Measurements from ENCODE around the gene RYR3. TPM values are rescaled to one million over a fixed set of nuclear protein-coding genes. Genes with fewer than 3 reads are reported as not detected.

RYR3 gene
- total RNA-seq, 1 donor from 2014 or later = 0.61 TPM

DNA sequence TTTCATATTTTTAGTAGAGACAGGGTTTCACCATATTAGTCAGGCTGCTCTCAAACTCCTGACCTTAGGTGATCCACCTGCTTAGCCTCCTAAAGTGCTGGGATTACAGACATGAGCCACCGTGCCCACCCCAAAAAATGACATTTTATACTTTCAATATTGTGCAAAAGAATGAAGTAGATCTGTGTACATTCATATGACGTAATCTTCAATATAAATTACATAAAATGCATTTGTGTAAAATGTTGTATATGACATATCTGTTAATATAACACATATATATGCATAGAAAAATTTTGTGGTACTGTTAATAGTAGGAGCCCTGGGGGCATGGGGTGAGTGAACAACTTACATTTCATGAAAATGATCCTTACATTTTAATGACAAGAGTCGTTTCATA is 71.7 kb downstream of the RYR3 start:
- H3K36me3 ChIP-seq = no peaks in the 10 kb centered on the region
- TF ChIP-seq, protein P1, sequence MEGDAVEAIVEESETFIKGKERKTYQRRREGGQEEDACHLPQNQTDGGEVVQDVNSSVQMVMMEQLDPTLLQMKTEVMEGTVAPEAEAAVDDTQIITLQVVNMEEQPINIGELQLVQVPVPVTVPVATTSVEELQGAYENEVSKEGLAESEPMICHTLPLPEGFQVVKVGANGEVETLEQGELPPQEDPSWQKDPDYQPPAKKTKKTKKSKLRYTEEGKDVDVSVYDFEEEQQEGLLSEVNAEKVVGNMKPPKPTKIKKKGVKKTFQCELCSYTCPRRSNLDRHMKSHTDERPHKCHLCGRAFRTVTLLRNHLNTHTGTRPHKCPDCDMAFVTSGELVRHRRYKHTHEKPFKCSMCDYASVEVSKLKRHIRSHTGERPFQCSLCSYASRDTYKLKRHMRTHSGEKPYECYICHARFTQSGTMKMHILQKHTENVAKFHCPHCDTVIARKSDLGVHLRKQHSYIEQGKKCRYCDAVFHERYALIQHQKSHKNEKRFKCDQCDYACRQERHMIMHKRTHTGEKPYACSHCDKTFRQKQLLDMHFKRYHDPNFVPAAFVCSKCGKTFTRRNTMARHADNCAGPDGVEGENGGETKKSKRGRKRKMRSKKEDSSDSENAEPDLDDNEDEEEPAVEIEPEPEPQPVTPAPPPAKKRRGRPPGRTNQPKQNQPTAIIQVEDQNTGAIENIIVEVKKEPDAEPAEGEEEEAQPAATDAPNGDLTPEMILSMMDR (IDR thresholded peaks at IDR 0.05) = no peak
- intact Hi-C loops (cut with DNase I) = no loop called here
- H3K4me1 ChIP-seq = no peaks in the 10 kb centered on the region
- no peaks in the 10 kb centered on the region for H3K27me3 ChIP-seq
- H3K9me3 ChIP-seq = no peaks in the 10 kb centered on the region
- no peak overlapping the region for H3K4me3 ChIP-seq
- ATAC-seq (no peak), DNase-seq (no peak)
- no peak overlapping the region for H3K27ac ChIP-seq

DNA sequence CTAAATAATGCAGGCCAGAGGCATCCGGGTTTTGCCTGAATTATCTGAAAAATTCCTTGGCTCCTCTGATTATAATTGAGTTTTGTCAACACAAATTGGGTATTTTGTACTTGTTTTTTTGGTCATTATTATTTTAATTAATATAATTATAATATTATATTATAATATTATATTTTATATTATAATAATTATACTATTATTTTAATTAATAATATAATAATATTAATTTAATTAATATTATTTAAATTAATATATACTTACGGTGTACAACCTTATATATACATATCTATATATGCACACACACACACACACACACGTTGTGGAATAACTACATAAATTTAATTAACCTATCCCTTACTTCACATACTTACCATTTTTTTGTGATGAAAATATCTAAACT is 73.5 kb downstream of the RYR3 start:
- DNase-seq (no peak), ATAC-seq (no peak)
- intact Hi-C loops (cut with DNase I) = no loop called here
- TF ChIP-seq, protein P1 (IDR thresholded peaks at IDR 0.05) = no peak
- Histone ChIP-seq H3K4me3 (no peak overlapping the region), H3K36me3 (no peaks in the 10 kb centered on the region), H3K9me3 (no peaks in the 10 kb centered on the region), H3K27me3 (no peaks in the 10 kb centered on the region), H3K27ac (no peak overlapping the region), H3K4me1 (no peaks in the 10 kb centered on the region)

DNA sequence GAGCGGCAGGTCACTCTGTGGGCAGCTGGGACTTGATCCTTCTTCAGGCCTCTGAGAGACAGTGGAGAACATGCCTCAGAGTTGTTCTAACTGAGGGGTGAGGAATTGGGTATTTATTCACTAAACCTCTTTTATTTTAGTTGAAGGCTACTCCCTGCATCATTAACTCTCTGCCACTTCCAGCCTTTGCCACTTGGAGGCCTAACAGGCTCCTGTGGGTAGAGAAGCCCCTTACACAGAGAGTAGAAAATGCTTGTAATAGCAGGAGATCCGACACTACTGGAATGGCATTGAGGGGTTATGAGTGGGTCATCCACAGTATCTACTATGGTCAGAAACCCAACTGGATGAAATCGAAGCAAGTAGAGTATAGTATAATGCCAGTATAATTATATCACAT is 81.7 kb downstream of the RYR3 start:
- ATAC-seq = no peak
- Histone ChIP-seq H3K36me3 (no peaks in the 10 kb centered on the region), H3K27ac (no peak overlapping the region), H3K9me3 (no peaks in the 10 kb centered on the region), H3K4me3 (no peak overlapping the region), H3K27me3 (no peaks in the 10 kb centered on the region), H3K4me1 (no peaks in the 10 kb centered on the region)
- intact Hi-C loops (cut with DNase I) = no loop called here
- no peak for DNase-seq
- TF ChIP-seq, protein P1 (IDR thresholded peaks at IDR 0.05) = no peak

DNA sequence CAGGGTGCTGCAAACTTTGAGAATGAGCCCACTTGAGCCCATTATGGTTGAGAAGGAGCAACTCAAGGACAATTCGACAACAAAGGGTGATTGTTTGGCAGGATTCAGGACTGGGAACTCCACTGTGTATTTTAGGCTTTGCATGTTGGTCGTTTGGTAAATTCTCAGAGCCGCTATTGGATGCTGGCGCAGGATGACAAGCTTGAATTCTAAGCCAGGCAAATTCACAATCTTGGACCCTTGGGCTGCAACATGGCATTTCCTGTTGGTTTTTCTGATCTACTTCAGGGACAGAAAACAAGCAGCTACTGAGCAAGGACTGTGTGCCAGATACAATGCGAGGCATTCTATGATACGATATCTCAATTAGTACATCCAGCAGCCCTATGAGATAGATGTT is 82.8 kb downstream of the RYR3 start:
- Histone ChIP-seq H3K27me3 (no peaks in the 10 kb centered on the region), H3K4me1 (no peaks in the 10 kb centered on the region), H3K36me3 (no peaks in the 10 kb centered on the region), H3K27ac (no peak overlapping the region), H3K4me3 (no peak overlapping the region), H3K9me3 (no peaks in the 10 kb centered on the region)
- TF ChIP-seq, protein P1 (IDR thresholded peaks at IDR 0.05) = no peak
- DNase-seq (no peak), ATAC-seq (no peak)
- intact Hi-C loops (cut with DNase I) = no loop called here

DNA sequence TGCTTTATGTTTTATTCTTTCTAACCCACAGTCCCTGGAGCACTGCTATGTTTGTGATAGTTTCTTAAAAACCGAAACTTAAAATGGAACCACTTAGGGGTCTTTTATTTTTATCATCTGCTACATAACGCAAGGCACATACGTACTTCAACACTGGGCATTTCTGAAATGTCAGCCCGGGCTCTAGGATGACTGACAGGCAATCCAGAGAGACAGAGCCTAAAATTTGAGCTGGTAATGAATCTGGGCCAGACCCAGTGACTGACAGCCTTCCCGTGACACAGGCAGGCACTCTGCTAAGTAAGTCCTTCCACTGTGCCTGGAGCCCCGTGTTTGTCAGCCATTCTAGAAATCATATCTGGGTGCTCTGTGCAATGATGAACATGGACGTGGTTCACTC is 84.6 kb downstream of the RYR3 start:
- TF ChIP-seq, protein P1 (IDR thresholded peaks at IDR 0.05) = no peak
- Histone ChIP-seq H3K36me3 (no peaks in the 10 kb centered on the region), H3K27ac (no peak overlapping the region), H3K4me3 (no peak overlapping the region), H3K9me3 (no peaks in the 10 kb centered on the region), H3K4me1 (no peaks in the 10 kb centered on the region), H3K27me3 (no peaks in the 10 kb centered on the region)
- intact Hi-C loops (cut with DNase I) = no loop called here
- DNase-seq (no peak), ATAC-seq (no peak)

DNA sequence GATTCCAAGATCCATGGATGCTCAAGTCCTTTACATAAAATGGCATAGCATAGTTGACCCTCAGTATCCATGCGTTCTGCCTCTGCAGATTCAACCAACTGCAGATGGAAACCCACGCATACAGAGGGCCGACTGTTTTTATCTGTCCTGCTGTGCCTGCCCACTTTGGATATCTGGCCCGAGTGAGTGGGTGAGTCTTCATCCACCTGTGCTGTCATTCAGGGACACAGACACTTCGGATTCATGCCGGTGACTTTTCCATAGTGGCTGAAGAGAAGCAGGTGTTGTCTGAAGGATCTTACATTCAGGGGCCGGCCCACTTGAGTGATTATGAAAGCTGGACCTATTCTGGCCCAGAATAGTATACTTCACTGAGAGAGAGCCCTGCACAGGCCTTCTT is 85.1 kb downstream of the RYR3 start:
- ATAC-seq (no peak), DNase-seq (no peak)
- Histone ChIP-seq H3K4me3 (no peak overlapping the region), H3K27me3 (no peaks in the 10 kb centered on the region), H3K36me3 (no peaks in the 10 kb centered on the region), H3K9me3 (no peaks in the 10 kb centered on the region), H3K4me1 (no peaks in the 10 kb centered on the region), H3K27ac (no peak overlapping the region)
- intact Hi-C loops (cut with DNase I) = no loop called here
- TF ChIP-seq, protein P1 (IDR thresholded peaks at IDR 0.05) = no peak

All from upper lobe of right lung (tissue), 1 donor.